Vagina (tissue), 2 donors: Measurements from ENCODE around the gene ERC2.

Experiments
- POLR2A ChIP-seq, 2 donors: fragments of 450-650 bp; IDR thresholded peaks; one replicate each; pipeline ENCODE4 v1.6.1; 2017; ENCODE audit warnings: antibody characterized with exemption in 2 of 2, mild to moderate bottlenecking in 2 of 2, moderate library complexity in 2 of 2
- POLR2AphosphoS5 ChIP-seq, 2 donors: sonication (generic); formaldehyde crosslinking; IDR thresholded peaks; one replicate each; pipeline ENCODE4 v1.9.0; 2017; ENCODE audit warnings: antibody characterized with exemption in 2 of 2, mild to moderate bottlenecking in 2 of 2, low read depth in 1 of 2; ENCODE audit not compliant: insufficient read depth in 1 of 2

GRCh38 chr3:55544219-55544618 is 924.0 kb downstream of the ERC2 start:
- no peak for TF ChIP-seq POLR2AphosphoS5 (IDR thresholded peaks at IDR 0.05; ENCODE audit: insufficient read depth in 1 of 2, low read depth in 1 of 2)
- no peak for TF ChIP-seq POLR2A (IDR thresholded peaks at IDR 0.05)
